ENCODE results near the gene EDA2R. TPM values are rescaled to one million over a fixed set of nuclear protein-coding genes. Genes with fewer than 3 reads are reported as not detected.

Gene EDA2R, protein sequence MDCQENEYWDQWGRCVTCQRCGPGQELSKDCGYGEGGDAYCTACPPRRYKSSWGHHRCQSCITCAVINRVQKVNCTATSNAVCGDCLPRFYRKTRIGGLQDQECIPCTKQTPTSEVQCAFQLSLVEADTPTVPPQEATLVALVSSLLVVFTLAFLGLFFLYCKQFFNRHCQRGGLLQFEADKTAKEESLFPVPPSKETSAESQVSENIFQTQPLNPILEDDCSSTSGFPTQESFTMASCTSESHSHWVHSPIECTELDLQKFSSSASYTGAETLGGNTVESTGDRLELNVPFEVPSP
- 26.7 and 30.9 TPM in 2 replicates for polyA plus RNA-seq (2011; rRNA removed)
- 39.8 and 58.4 TPM in 2 replicates for polyA minus RNA-seq (2011; rRNA and poly(A)+ RNA removed)

GRCh38 chrX:66638591-66639500 lies at the start of gene EDA2R:
TSS of gene EDA2R (minus strand) at chrX:66639078. CDS start at chrX:66616020, 23,058 bp downstream.
- ChIA-PET POLR2A (interaction anchor here (0.6 to 1.4 kb wide), 5 partner anchors 9 to 39 kb away, joined by 3 to 4 read pairs (median 3); no protein-coding TSS in a partner anchor), CTCF (interaction anchor here (1.1 kb wide), 1 partner anchor 36 kb away, joined by 3 read pairs; no protein-coding TSS in a partner anchor)
- no peak for DNase-seq (ENCODE audit: low read depth, low spot score)
- no peaks in the 10 kb centered on the region for H3K9me3 ChIP-seq (ENCODE audit: control insufficient read depth, insufficient read depth, low read length)
- peak within 1 kb of the TSS; percentile 74 for H3K4me3 ChIP-seq (ENCODE audit: low read depth, low read length)
- H3K27me3 ChIP-seq (ENCODE audit: control insufficient read depth, insufficient read depth, low read length): no peaks in the 10 kb centered on the region
- H3K27ac ChIP-seq (ENCODE audit: low read depth, low read length): peak within 1 kb of the TSS; percentile 87
- TF ChIP-seq, protein P1, sequence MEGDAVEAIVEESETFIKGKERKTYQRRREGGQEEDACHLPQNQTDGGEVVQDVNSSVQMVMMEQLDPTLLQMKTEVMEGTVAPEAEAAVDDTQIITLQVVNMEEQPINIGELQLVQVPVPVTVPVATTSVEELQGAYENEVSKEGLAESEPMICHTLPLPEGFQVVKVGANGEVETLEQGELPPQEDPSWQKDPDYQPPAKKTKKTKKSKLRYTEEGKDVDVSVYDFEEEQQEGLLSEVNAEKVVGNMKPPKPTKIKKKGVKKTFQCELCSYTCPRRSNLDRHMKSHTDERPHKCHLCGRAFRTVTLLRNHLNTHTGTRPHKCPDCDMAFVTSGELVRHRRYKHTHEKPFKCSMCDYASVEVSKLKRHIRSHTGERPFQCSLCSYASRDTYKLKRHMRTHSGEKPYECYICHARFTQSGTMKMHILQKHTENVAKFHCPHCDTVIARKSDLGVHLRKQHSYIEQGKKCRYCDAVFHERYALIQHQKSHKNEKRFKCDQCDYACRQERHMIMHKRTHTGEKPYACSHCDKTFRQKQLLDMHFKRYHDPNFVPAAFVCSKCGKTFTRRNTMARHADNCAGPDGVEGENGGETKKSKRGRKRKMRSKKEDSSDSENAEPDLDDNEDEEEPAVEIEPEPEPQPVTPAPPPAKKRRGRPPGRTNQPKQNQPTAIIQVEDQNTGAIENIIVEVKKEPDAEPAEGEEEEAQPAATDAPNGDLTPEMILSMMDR (IDR thresholded peaks at IDR 0.05; ENCODE audit: low read depth, low read length): no peak

DNA sequence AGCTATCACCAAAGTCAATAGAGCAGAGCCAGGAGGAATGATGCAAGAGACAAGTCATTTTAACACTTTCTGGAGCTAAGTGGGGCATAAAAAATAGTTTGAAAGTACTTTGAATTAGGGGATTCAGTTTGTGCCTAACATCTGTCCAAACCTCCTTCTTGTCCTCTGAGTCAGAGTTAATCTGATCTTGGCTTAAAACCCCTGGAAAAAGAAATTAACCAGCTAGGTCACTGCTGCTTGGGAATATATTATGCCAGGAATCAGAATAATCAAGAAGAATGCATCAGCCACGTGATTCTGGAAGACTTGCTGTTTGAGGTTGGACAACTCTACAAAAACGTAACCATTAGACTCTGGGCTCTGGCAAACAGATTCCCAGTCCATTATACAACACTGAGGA lies 45.3 kb upstream of the EDA2R start:
- Histone ChIP-seq H3K4me3 (ENCODE audit: low read depth, low read length) (no peak overlapping the region), H3K9me3 (ENCODE audit: control insufficient read depth, insufficient read depth, low read length) (no peaks in the 10 kb centered on the region), H3K27ac (ENCODE audit: low read depth, low read length) (no peak overlapping the region), H3K27me3 (ENCODE audit: control insufficient read depth, insufficient read depth, low read length) (no peaks in the 10 kb centered on the region)
- no peak for DNase-seq (ENCODE audit: low read depth, low spot score)
- TF ChIP-seq, protein P1 (IDR thresholded peaks at IDR 0.05; ENCODE audit: low read depth, low read length): no peak
- POLR2A ChIA-PET: no interaction called here
- CTCF ChIA-PET: interaction anchor here (1.2 kb wide), 1 partner anchor 45 kb away, joined by 4 read pairs; no protein-coding TSS in a partner anchor

DNA sequence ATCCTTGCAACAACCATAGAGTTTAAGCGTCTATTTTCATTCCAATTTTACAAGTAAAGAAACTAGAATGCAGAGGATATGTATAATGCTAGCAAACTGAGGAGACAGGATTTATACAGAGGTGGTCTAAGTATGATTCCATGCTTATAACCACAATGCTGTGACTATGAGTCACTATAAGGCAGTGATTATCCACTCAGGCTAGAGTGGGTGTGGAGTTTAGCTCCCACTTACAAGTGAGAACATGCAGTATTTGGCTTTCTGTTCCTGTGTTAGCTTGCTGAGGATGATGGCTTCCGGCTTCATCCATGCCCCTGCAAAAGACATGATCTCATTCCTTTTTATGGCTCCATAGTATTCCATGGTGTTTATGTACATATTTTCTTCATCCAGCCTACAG lies 41.6 kb upstream of the EDA2R start:
- POLR2A ChIA-PET: interaction anchor here (0.6 kb wide), 1 partner anchor 57 kb away, joined by 7 read pairs; no protein-coding TSS in a partner anchor
- TF ChIP-seq, protein P1 (IDR thresholded peaks at IDR 0.05; ENCODE audit: low read depth, low read length): no peak
- Histone ChIP-seq H3K27me3 (ENCODE audit: control insufficient read depth, insufficient read depth, low read length) (no peaks in the 10 kb centered on the region), H3K4me3 (ENCODE audit: low read depth, low read length) (no peak overlapping the region), H3K27ac (ENCODE audit: low read depth, low read length) (no peak overlapping the region), H3K9me3 (ENCODE audit: control insufficient read depth, insufficient read depth, low read length) (no peaks in the 10 kb centered on the region)
- CTCF ChIA-PET: no interaction called here
- DNase-seq (ENCODE audit: low read depth, low spot score): peak; percentile 4

GRCh38 chrX:66677430-66677829 lies 38.6 kb upstream of the EDA2R start:
- POLR2A ChIA-PET: interaction anchor here (1.2 kb wide), 1 partner anchor 38 kb away, joined by 3 read pairs; the partner anchor contains the start of gene EDA2R
- Histone ChIP-seq H3K27me3 (ENCODE audit: control insufficient read depth, insufficient read depth, low read length) (no peaks in the 10 kb centered on the region), H3K9me3 (ENCODE audit: control insufficient read depth, insufficient read depth, low read length) (no peaks in the 10 kb centered on the region), H3K4me3 (ENCODE audit: low read depth, low read length) (no peak overlapping the region), H3K27ac (ENCODE audit: low read depth, low read length) (no peak overlapping the region)
- CTCF ChIA-PET: interaction anchor here (1.2 to 2.6 kb wide), 2 partner anchors 51 to 54 kb away, joined by 6 to 14 read pairs; no protein-coding TSS in a partner anchor
- TF ChIP-seq, protein P1 (IDR thresholded peaks at IDR 0.05; ENCODE audit: low read depth, low read length): no peak
- DNase-seq (ENCODE audit: low read depth, low spot score): no peak
